Adrenal gland (tissue), 12 donors: ENCODE data around the gene TNS1. TPM values are rescaled to one million over a fixed set of nuclear protein-coding genes. Genes with fewer than 3 reads are reported as not detected.
A peak's percentile ranks its signal among the peaks of the same experiment; 100 is the strongest.

Experiments used
- DNase-seq, 7 donors: peaks; one replicate each; pipeline ENCODE4 v3.0.0-alpha.2; 2019 to 2020
- H3K27ac ChIP-seq, 5 donors: fragments of 200-600 bp; sonication (generic) in 4 of 5; 1 replicate in 3 of 5; 2 replicates in 2 of 5; pipeline versions ENCODE4 v1.5.1 to v1.8.0; 2016 to 2020; ENCODE audit warnings: mild to moderate bottlenecking in 1 of 5
- H3K27me3 ChIP-seq: fragments of 200-600 bp; 2 replicates; pipeline ENCODE4 v1.8.0; 2021
- H3K36me3 ChIP-seq, 2 donors: fragments of 200-600 bp; replicated peaks in 1 of 2; 1 replicate in 1 of 2; 2 replicates in 1 of 2; pipeline versions ENCODE4 v1.5.1 to v1.8.0; 2018 to 2022
- H3K4me1 ChIP-seq, 2 donors: fragments of 200-600 bp; replicated peaks in 1 of 2; 1 replicate in 1 of 2; 2 replicates in 1 of 2; pipeline versions ENCODE4 v1.5.1 to v1.8.0; 2018 to 2021
- H3K4me3 ChIP-seq, 4 donors: fragments of 200-600 bp; sonication (generic) in 3 of 4; one replicate each; pipeline ENCODE4 v1.5.1; 2016 to 2018
- H3K9me3 ChIP-seq, 3 donors: fragments of 200-600 bp; sonication (generic) in 1 of 3; replicated peaks in 1 of 3; 1 replicate in 2 of 3; 2 replicates in 1 of 3; pipeline versions ENCODE4 v1.5.1 to v1.8.0; 2016 to 2021
- CTCF ChIP-seq, 6 experiments: fragments of 450-650 bp in 4 of 6; fragments of 200-600 bp in 2 of 6; sonication (generic) in 1 of 6; IDR thresholded peaks; 1 replicate in 5 of 6; 2 replicates in 1 of 6; pipeline versions ENCODE4 v1.5.1 to v1.8.0; 2016 to 2021; ENCODE audit warnings: antibody characterized with exemption in 6 of 6, mild to moderate bottlenecking in 2 of 6, moderate library complexity in 1 of 6
- POLR2A ChIP-seq, 2 donors: fragments of 450-650 bp; IDR thresholded peaks; one replicate each; pipeline ENCODE4 v1.6.1; 2017; ENCODE audit warnings: antibody characterized with exemption in 2 of 2, mild to moderate bottlenecking in 2 of 2, moderate library complexity in 1 of 2
- WGBS, 4 donors: extraction: QIAGEN DNeasy Blood & Tissue Kit in 2 of 4; methylation state at CpG; one replicate each; pipeline versions ENCODE4 v1.1.5 to v1.1.7; 2013 to 2017; 5-methylcytosine and 5-hydroxymethylcytosine counted together
- intact Hi-C, 2 donors: fragments of 100-400 bp; cut with DNase I; formaldehyde crosslinking; loops; one replicate each; pipeline versions ENCODE4 v1.14.1 to v1.15.0; 2022 to 2023
- polyA plus RNA-seq, 3 donors: library from polyadenylated mRNA; stranded (reverse); fragments of 200-250 nt in 2 of 3; fragments of 350-450 nt in 1 of 3; fragmentation: Illumina TruSeq in 1 of 3; extraction: RNeasy Lipid Tissue Mini Kit (QIAGEN cat#74804) in 1 of 3; gene quantifications; one replicate each; pipeline ENCODE4 v1.2.3, GENCODE V29; 2013 to 2014
- total RNA-seq, 9 donors: library from RNA; depleted of rRNA in 4 of 9; stranded (reverse); fragments of >200 nt in 4 of 9; fragments of 120-200 nt in 1 of 9; fragmentation: NEBNext Ultra II Directional in 1 of 9; extraction: Animal tissue kit (Norgen Biotek cat#: 25700) in 1 of 9; gene quantifications; one replicate each; pipeline versions ENCODE4 v1.1.0 to v1.2.4, GENCODE V29; 2013 to 2023
- donor health status: healthy with polysubstance abuse.
- donor health status: Bipolar disorder and iron deficiency.
- donor health status: DM: yes; HTN: yes; CAD: no.
- donor health status: DM: no; HTN: no; CAD: no.
- donor health status: DM: no; HTN: no; CAD: no.
- donor health status: DM: yes; HTN: yes; CAD: no.

The TNS1 gene
- total and polyA plus RNA-seq, 12 donors: 34.1 to 341 (median 252) TPM

GRCh38 chr2:217829420-217829819 lies 173.4 kb downstream of the TNS1 start:
- peaks cover 33 to 49% of the 10 kb centered on the region in 2 donors for H3K4me1 ChIP-seq

GRCh38 chr2:217828336-217828735 lies 174.5 kb downstream of the TNS1 start:
- H3K27ac ChIP-seq: peak overlapping the region in 4 of 5 donors; percentile 37 to 90 (median 74)

More at GRCh38 chr2:217829420-217829819, 173.4 kb downstream of the TNS1 start:
- DNase-seq: no peak
- no peak overlapping the region for H3K4me3 ChIP-seq
- WGBS, 4 donors: 63 to 83% (median 74%) methylated on average over 4 to 8 of the region's 8 CpGs
- no peaks in the 10 kb centered on the region for H3K27me3 ChIP-seq
- no peaks in the 10 kb centered on the region for H3K9me3 ChIP-seq
- H3K36me3 ChIP-seq: peaks cover 0 to 71% of the 10 kb centered on the region in 2 donors
- H3K27ac ChIP-seq: peak overlapping the region in 1 of 5 donors; percentile 52
- TF ChIP-seq POLR2A (IDR thresholded peaks at IDR 0.05) (no peak), CTCF (IDR thresholded peaks at IDR 0.05) (no peak)
- intact Hi-C loops: no loop called here

GRCh38 chr2:217827430-217828201 lies 175.2 kb downstream of the TNS1 start:
- H3K9me3 ChIP-seq: no peaks in the 10 kb centered on the region
- no peak overlapping the region for H3K4me3 ChIP-seq
- peak in 6 of 7 donors; percentile 65 to 80 (median 76) for DNase-seq
- H3K36me3 ChIP-seq: peaks cover 0 to 59% of the 10 kb centered on the region in 2 donors
- peaks cover 29 to 47% of the 10 kb centered on the region in 2 donors for H3K4me1 ChIP-seq
- WGBS, 4 donors: 42 to 49% (median 46%) methylated on average over 10 to 14 of the region's 14 CpGs
- no peak for TF ChIP-seq CTCF (IDR thresholded peaks at IDR 0.05)
- peak overlapping the region in 4 of 5 donors; percentile 37 to 90 (median 74) for H3K27ac ChIP-seq
- intact Hi-C loops: no loop called here
- H3K27me3 ChIP-seq: no peaks in the 10 kb centered on the region

More at GRCh38 chr2:217828336-217828735, 174.5 kb downstream of the TNS1 start:
- Histone ChIP-seq H3K9me3 (no peaks in the 10 kb centered on the region), H3K4me3 (no peak overlapping the region), H3K27me3 (no peaks in the 10 kb centered on the region), H3K36me3 (peaks cover 0 to 66% of the 10 kb centered on the region in 2 donors), H3K4me1 (peaks cover 33 to 47% of the 10 kb centered on the region in 2 donors)
- DNase-seq: no peak
- intact Hi-C loops: no loop called here
- no peak for TF ChIP-seq POLR2A (IDR thresholded peaks at IDR 0.05)
- no peak for TF ChIP-seq CTCF (IDR thresholded peaks at IDR 0.05)
- WGBS, 4 donors: 79 to 87% (median 84%) methylated on average over 4 of the region's 4 CpGs

GRCh38 chr2:217826991-217827390 lies 175.8 kb downstream of the TNS1 start:
- no peak overlapping the region for H3K4me3 ChIP-seq
- no peaks in the 10 kb centered on the region for H3K9me3 ChIP-seq
- peaks cover 23 to 46% of the 10 kb centered on the region in 2 donors for H3K4me1 ChIP-seq
- TF ChIP-seq CTCF (IDR thresholded peaks at IDR 0.05) (no peak), POLR2A (IDR thresholded peaks at IDR 0.05) (no peak)
- H3K27ac ChIP-seq: peak overlapping the region in 4 of 5 donors; percentile 37 to 90 (median 74)
- no peaks in the 10 kb centered on the region for H3K27me3 ChIP-seq
- H3K36me3 ChIP-seq: peaks cover 0 to 57% of the 10 kb centered on the region in 2 donors
- intact Hi-C loops: no loop called here
- no peak for DNase-seq
- WGBS, 4 donors: 81 to 88% (median 84%) methylated on average over 4 of the region's 4 CpGs
